Stimulated activated CD4-positive, alpha-beta T cell treated with anti-CD3 and anti-CD28 coated beads, Interleukin-4, amount 100 ng/mL, for 1 hour (primary cell): Measurements from ENCODE around the gene CDK8.
"Not testable (repeated sequence)": the region's sequence is repeated elsewhere in the genome, so short reads cannot be mapped to it uniquely, and the experiment has no call there.

ENCODE experiments used
- DNase-seq: peaks from one replicate; pipeline ENCODE4 v3.0.0-alpha.2; 2020

CDK8 gene

GRCh38 chr13:26254583-26255111 is 718 bp downstream of the CDK8 start:
- DNase-seq, result peak; percentile 35

GRCh38 chr13:26255115-26255514 is 1.2 kb downstream of the CDK8 start:
- DNase-seq, result no peak

GRCh38 chr13:26255691-26256277 is 1.9 kb downstream of the CDK8 start:
- DNase-seq, result no peak

- no peak for DNase-seq
Measured at GRCh38 chr13:26257049-26257448, 3.1 kb downstream of the CDK8 start.

- DNase-seq, result no peak
Measured at GRCh38 chr13:26259634-26260033, 5.7 kb downstream of the CDK8 start.

- DNase-seq, result no peak
Measured at GRCh38 chr13:26262156-26262555, 8.2 kb downstream of the CDK8 start.

- DNase-seq, result no peak
Measured at GRCh38 chr13:26266311-26266710, 12.4 kb downstream of the CDK8 start.

- DNase-seq, result no peak
Measured at GRCh38 chr13:26270707-26271106, 16.8 kb downstream of the CDK8 start.

GRCh38 chr13:26272621-26273020 is 18.7 kb downstream of the CDK8 start:
- DNase-seq, result no peak

- DNase-seq, result no peak
Measured at GRCh38 chr13:26280295-26280694, 26.4 kb downstream of the CDK8 start.

GRCh38 chr13:26280822-26281221 is 26.9 kb downstream of the CDK8 start:
- no peak for DNase-seq

GRCh38 chr13:26285911-26286310 is 32.0 kb downstream of the CDK8 start:
- not testable (repeated sequence) for DNase-seq

- not testable (repeated sequence) for DNase-seq
Measured at GRCh38 chr13:26288838-26289237, 34.9 kb downstream of the CDK8 start.

GRCh38 chr13:26295812-26296211 is 41.9 kb downstream of the CDK8 start:
- DNase-seq, result no peak

GRCh38 chr13:26299168-26299750 is 45.3 kb downstream of the CDK8 start:
- DNase-seq, result no peak

GRCh38 chr13:26300140-26300539 is 46.2 kb downstream of the CDK8 start:
- DNase-seq, result peak; percentile 10

- no peak for DNase-seq
Measured at GRCh38 chr13:26305676-26306075, 51.7 kb downstream of the CDK8 start.

- DNase-seq, result no peak
Measured at GRCh38 chr13:26307701-26308100, 53.8 kb downstream of the CDK8 start.

- no peak for DNase-seq
Measured at GRCh38 chr13:26308250-26308649, 54.3 kb downstream of the CDK8 start.

- DNase-seq, result no peak
Measured at GRCh38 chr13:26308836-26309235, 54.9 kb downstream of the CDK8 start.

- DNase-seq, result no peak
Measured at GRCh38 chr13:26310003-26310402, 56.1 kb downstream of the CDK8 start.

- no peak for DNase-seq
Measured at GRCh38 chr13:26310470-26310869, 56.5 kb downstream of the CDK8 start.

- not testable (repeated sequence) for DNase-seq
Measured at GRCh38 chr13:26312019-26312418, 58.1 kb downstream of the CDK8 start.

GRCh38 chr13:26316095-26316494 is 62.2 kb downstream of the CDK8 start:
- not testable (repeated sequence) for DNase-seq

GRCh38 chr13:26320766-26321165 is 66.8 kb downstream of the CDK8 start:
- DNase-seq, result no peak
